Right lobe of liver (tissue), 4 donors: Measurements from ENCODE around the gene NDC1.
"Not testable (repeated sequence)": the region's sequence is repeated elsewhere in the genome, so short reads cannot be mapped to it uniquely, and the experiment has no call there.

ENCODE experiments used
- CTCF ChIP-seq, 4 donors: fragments of 200-600 bp in 3 of 4; fragments of 450-650 bp in 1 of 4; IDR thresholded peaks; one replicate each; pipeline versions ENCODE4 v1.5.1 to v1.8.0; 2016 to 2022; ENCODE audit warnings: antibody characterized with exemption in 4 of 4, mild to moderate bottlenecking in 2 of 4
- POLR2A ChIP-seq: fragments of 450-650 bp; IDR thresholded peaks from one replicate; pipeline ENCODE4 v1.6.1; 2017; ENCODE audit warnings: antibody characterized with exemption, mild to moderate bottlenecking
- donor health status: DM: no; HTN: no; CAD: no.
- donor health status: DM: no; HTN: no; CAD: no.
- donor health status: DM: no; HTN: yes; CAD: no.

GRCh38 chr1:53816584-53816983 is 21.5 kb downstream of the NDC1 start:
- TF ChIP-seq CTCF (IDR thresholded peaks at IDR 0.05); POLR2A: not testable (repeated sequence)
